ENCODE data around the gene RASAL2. TPM values are rescaled to one million over a fixed set of nuclear protein-coding genes. Genes with fewer than 3 reads are reported as not detected.
A peak's percentile ranks its signal among the peaks of the same experiment; 100 is the strongest.

Gene RASAL2
- total and polyA plus RNA-seq, 2 of the 4 experiments (the other 2 are of a cell fraction), result 13.1 to 20.6 TPM

GRCh38 chr1:178055093-178055492, 38.8 kb upstream of the RASAL2 start:
- H3K18ac ChIP-seq (ENCODE audit: low read depth, low read length), result no peak overlapping the region
- no peaks in the 10 kb centered on the region for H3K36me3 ChIP-seq (ENCODE audit: control insufficient read depth, insufficient read depth, low read length)
- peak overlapping the region; percentile 14; the same call in 1 of the 2 replicates for H2BK120ac ChIP-seq (ENCODE audit: low read depth, low read length)
- WGBS, 2 experiments (ENCODE audit: extremely low coverage in 2 of 2, insufficient read length in 1 of 2), result 53% methylated on average over 5 of the region's 5 CpGs; no CpG with 5 or more reads in 1 of the 2 experiments
- peak overlapping the region; percentile 60 for H2AFZ ChIP-seq (replicated peaks; ENCODE audit: low read length, poor library complexity)
- no peak overlapping the region for H3K4me3 ChIP-seq (ENCODE audit: insufficient read depth, low read depth, low read length)
- peak overlapping the region; percentile 19 for H2AK9ac ChIP-seq (replicated peaks; ENCODE audit: low read depth, low read length, poor library complexity)
- in situ Hi-C loops (cut with MboI; ENCODE audit: low sequenced_read_pairs), result no loop called here
- peak overlapping the region; percentile 37; the same call in 1 of the 2 replicates for H3K14ac ChIP-seq (replicated peaks; ENCODE audit: low read depth, low read length)
- ChIA-PET CTCF (interaction anchor here (0.7 to 0.8 kb wide), 2 partner anchors 23 to 228 kb away, joined by 3 read pairs; no protein-coding TSS in a partner anchor), POLR2A (ENCODE audit: unreplicated experiment) (no interaction called here)
- H3K4me2 ChIP-seq (ENCODE audit: low read depth, low read length), result no peak overlapping the region
- H4K20me1 ChIP-seq (ENCODE audit: insufficient read depth, low read length), result no peaks in the 10 kb centered on the region
- intact Hi-C loops (cut with micrococcal nuclease), result loop anchor here (5.0 kb wide), 1 partner anchor 37 kb away; the partner anchor contains the start of gene RASAL2
- peak overlapping the region; percentile 24; the same call in 1 of the 2 replicates for H3K23ac ChIP-seq (ENCODE audit: low read depth, low read length)
- H3K27ac ChIP-seq (ENCODE audit: insufficient read depth, low read length), result no peak overlapping the region
- peak overlapping the region; percentile 67; the same call in 1 of the 2 replicates for H4K5ac ChIP-seq (ENCODE audit: low read depth, low read length)
- H4K8ac ChIP-seq (ENCODE audit: low read depth in 2 of 2, low read length in 2 of 2), result peak overlapping the region in 1 of 2 experiments; percentile 46; a peak in 2 of 4 replicates
- 0 out of 2 replicates have a peak overlapping the region, but pooled peaks have one; percentile 5 for H4K91ac ChIP-seq (ENCODE audit: insufficient read depth, low read depth, low read length)
- ATAC-seq (ENCODE audit: low read depth) (no peak), DNase-seq (no peak)
- H3K4me1 ChIP-seq (ENCODE audit: control insufficient read depth, insufficient read depth, low read length), result peaks cover 13% of the 10 kb centered on the region
- no peaks in the 10 kb centered on the region for H3K79me1 ChIP-seq (ENCODE audit: low read depth in 1 of 2, low read length in 2 of 2)
- H3K56ac ChIP-seq (ENCODE audit: extremely low read depth, insufficient read depth, low read length), result no peak overlapping the region
- dilution Hi-C loops (cut with HindIII; ENCODE audit: low sequenced_read_pairs, unreplicated experiment), result no loop called here
- peaks cover 17% of the 10 kb centered on the region for H3K9me1 ChIP-seq (ENCODE audit: insufficient read depth, low read length)
- no peak overlapping the region for H2BK15ac ChIP-seq (ENCODE audit: low read depth, low read length)
- BruUV-seq (replicated peaks), result no TSS peak
- no peak overlapping the region for H3K9ac ChIP-seq (ENCODE audit: low read depth, low read length)
- H2BK20ac ChIP-seq (ENCODE audit: low read depth, low read length), result peak overlapping the region; percentile 14; the same call in 1 of the 2 replicates
- no peak for TF ChIP-seq CHD1 (IDR thresholded peaks at IDR 0.05; ENCODE audit: low read depth, low read length)
- TF ChIP-seq, protein P1, sequence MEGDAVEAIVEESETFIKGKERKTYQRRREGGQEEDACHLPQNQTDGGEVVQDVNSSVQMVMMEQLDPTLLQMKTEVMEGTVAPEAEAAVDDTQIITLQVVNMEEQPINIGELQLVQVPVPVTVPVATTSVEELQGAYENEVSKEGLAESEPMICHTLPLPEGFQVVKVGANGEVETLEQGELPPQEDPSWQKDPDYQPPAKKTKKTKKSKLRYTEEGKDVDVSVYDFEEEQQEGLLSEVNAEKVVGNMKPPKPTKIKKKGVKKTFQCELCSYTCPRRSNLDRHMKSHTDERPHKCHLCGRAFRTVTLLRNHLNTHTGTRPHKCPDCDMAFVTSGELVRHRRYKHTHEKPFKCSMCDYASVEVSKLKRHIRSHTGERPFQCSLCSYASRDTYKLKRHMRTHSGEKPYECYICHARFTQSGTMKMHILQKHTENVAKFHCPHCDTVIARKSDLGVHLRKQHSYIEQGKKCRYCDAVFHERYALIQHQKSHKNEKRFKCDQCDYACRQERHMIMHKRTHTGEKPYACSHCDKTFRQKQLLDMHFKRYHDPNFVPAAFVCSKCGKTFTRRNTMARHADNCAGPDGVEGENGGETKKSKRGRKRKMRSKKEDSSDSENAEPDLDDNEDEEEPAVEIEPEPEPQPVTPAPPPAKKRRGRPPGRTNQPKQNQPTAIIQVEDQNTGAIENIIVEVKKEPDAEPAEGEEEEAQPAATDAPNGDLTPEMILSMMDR (conservative IDR thresholded peaks at IDR 0.05; ENCODE audit: low read depth, low read length), result no peak
- TF ChIP-seq CEBPB (IDR thresholded peaks at IDR 0.05; ENCODE audit: low read depth, low read length), result no peak
- TF ChIP-seq SMC3 (IDR thresholded peaks at IDR 0.05; ENCODE audit: low read depth, low read length), result 0 out of 2 replicates have a peak, but pooled peaks have one; percentile 4
- no peak for TF ChIP-seq MAFK (IDR thresholded peaks at IDR 0.05; ENCODE audit: low read depth, low read length)
- no peak for TF ChIP-seq NFE2L2 (IDR thresholded peaks at IDR 0.05; ENCODE audit: low read depth, low read length)
- H2BK5ac ChIP-seq (ENCODE audit: low read depth, low read length, poor library complexity, severe bottlenecking), result no peak overlapping the region
- H3K4ac ChIP-seq (ENCODE audit: low read depth, low read length), result peak overlapping the region; percentile 33; the same call in 1 of the 2 replicates
- no peaks in the 10 kb centered on the region for H3K9me3 ChIP-seq (ENCODE audit: control insufficient read depth, insufficient read depth, low read length)
- no peaks in the 10 kb centered on the region for H3K27me3 ChIP-seq (ENCODE audit: control insufficient read depth, insufficient read depth, low read length)
- peak overlapping the region; percentile 54; the same call in 1 of the 2 replicates for H2AK5ac ChIP-seq (ENCODE audit: low read depth, low read length)
